ENCODE measurements around the gene MELK.
"Not testable (repeated sequence)": the region's sequence is repeated elsewhere in the genome, so short reads cannot be mapped to it uniquely, and the experiment has no call there.

Gene MELK

GRCh38 chr9:36548454-36548853, 24.2 kb upstream of the MELK start:
- no peak overlapping the region for H2AFZ ChIP-seq (ENCODE audit: low read depth, low read length)
- H3K9me3 ChIP-seq (ENCODE audit: insufficient read depth, low read length), result no peaks in the 10 kb centered on the region
- TF ChIP-seq, protein P1, sequence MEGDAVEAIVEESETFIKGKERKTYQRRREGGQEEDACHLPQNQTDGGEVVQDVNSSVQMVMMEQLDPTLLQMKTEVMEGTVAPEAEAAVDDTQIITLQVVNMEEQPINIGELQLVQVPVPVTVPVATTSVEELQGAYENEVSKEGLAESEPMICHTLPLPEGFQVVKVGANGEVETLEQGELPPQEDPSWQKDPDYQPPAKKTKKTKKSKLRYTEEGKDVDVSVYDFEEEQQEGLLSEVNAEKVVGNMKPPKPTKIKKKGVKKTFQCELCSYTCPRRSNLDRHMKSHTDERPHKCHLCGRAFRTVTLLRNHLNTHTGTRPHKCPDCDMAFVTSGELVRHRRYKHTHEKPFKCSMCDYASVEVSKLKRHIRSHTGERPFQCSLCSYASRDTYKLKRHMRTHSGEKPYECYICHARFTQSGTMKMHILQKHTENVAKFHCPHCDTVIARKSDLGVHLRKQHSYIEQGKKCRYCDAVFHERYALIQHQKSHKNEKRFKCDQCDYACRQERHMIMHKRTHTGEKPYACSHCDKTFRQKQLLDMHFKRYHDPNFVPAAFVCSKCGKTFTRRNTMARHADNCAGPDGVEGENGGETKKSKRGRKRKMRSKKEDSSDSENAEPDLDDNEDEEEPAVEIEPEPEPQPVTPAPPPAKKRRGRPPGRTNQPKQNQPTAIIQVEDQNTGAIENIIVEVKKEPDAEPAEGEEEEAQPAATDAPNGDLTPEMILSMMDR (IDR thresholded peaks at IDR 0.05; ENCODE audit: low read depth, low read length), result no peak
- no peak for TF ChIP-seq EZH2phosphoT487 (IDR thresholded peaks at IDR 0.05; ENCODE audit: low read depth)
- no peak overlapping the region for H3K27ac ChIP-seq (ENCODE audit: low read length)
- H3K79me2 ChIP-seq (ENCODE audit: low read length), result no peaks in the 10 kb centered on the region
- no peak overlapping the region for H3K4me2 ChIP-seq (ENCODE audit: low read length)
- H3K27me3 ChIP-seq (ENCODE audit: low read depth, low read length), result peaks cover 15% of the 10 kb centered on the region
- H3K4me3 ChIP-seq (ENCODE audit: low read length), result no peak overlapping the region
- H4K20me1 ChIP-seq (ENCODE audit: insufficient read depth, low read length), result no peaks in the 10 kb centered on the region
- H3K4me1 ChIP-seq (ENCODE audit: low read length), result peaks cover 11% of the 10 kb centered on the region
- no peaks in the 10 kb centered on the region for H3K36me3 ChIP-seq (replicated peaks; ENCODE audit: low read depth, low read length)
- no peak overlapping the region for H3K9ac ChIP-seq (ENCODE audit: low read length)

- no peaks in the 10 kb centered on the region for H3K79me2 ChIP-seq (ENCODE audit: low read length)
- no peaks in the 10 kb centered on the region for H4K20me1 ChIP-seq (ENCODE audit: insufficient read depth, low read length)
- H3K36me3 ChIP-seq (replicated peaks; ENCODE audit: low read depth, low read length), result no peaks in the 10 kb centered on the region
- no peak overlapping the region for H3K4me3 ChIP-seq (ENCODE audit: low read length)
- TF ChIP-seq, protein P1 (IDR thresholded peaks at IDR 0.05; ENCODE audit: low read depth, low read length), result no peak
- TF ChIP-seq EZH2phosphoT487 (IDR thresholded peaks at IDR 0.05; ENCODE audit: low read depth), result no peak
- H3K9me3 ChIP-seq (ENCODE audit: insufficient read depth, low read length), result no peaks in the 10 kb centered on the region
- peaks cover 11% of the 10 kb centered on the region for H3K4me1 ChIP-seq (ENCODE audit: low read length)
- peak overlapping the region; percentile 13; the same call in 1 of the 2 replicates for H3K4me2 ChIP-seq (ENCODE audit: low read length)
- H2AFZ ChIP-seq (ENCODE audit: low read depth, low read length), result no peak overlapping the region
- peaks cover 15% of the 10 kb centered on the region for H3K27me3 ChIP-seq (ENCODE audit: low read depth, low read length)
- H3K27ac ChIP-seq (ENCODE audit: low read length), result no peak overlapping the region
- H3K9ac ChIP-seq (ENCODE audit: low read length), result no peak overlapping the region
These were observed 22.6 kb upstream of the MELK start for GRCh38 chr9:36550135-36550534.

GRCh38 chr9:36550631-36551098, 22.0 kb upstream of the MELK start:
- H4K20me1 ChIP-seq (ENCODE audit: insufficient read depth, low read length); H3K27ac ChIP-seq (ENCODE audit: low read length); H2AFZ ChIP-seq (ENCODE audit: low read depth, low read length); H3K36me3 ChIP-seq (replicated peaks; ENCODE audit: low read depth, low read length); H3K9ac ChIP-seq (ENCODE audit: low read length); H3K79me2 ChIP-seq (ENCODE audit: low read length); H3K4me3 ChIP-seq (ENCODE audit: low read length); H3K9me3 ChIP-seq (ENCODE audit: insufficient read depth, low read length): not testable (repeated sequence)
- peaks cover 11% of the 10 kb centered on the region for H3K4me1 ChIP-seq (ENCODE audit: low read length)
- peaks cover 15% of the 10 kb centered on the region for H3K27me3 ChIP-seq (ENCODE audit: low read depth, low read length)
- H3K4me2 ChIP-seq (ENCODE audit: low read length), result peak overlapping the region; percentile 13; the same call in 1 of the 2 replicates

DNA sequence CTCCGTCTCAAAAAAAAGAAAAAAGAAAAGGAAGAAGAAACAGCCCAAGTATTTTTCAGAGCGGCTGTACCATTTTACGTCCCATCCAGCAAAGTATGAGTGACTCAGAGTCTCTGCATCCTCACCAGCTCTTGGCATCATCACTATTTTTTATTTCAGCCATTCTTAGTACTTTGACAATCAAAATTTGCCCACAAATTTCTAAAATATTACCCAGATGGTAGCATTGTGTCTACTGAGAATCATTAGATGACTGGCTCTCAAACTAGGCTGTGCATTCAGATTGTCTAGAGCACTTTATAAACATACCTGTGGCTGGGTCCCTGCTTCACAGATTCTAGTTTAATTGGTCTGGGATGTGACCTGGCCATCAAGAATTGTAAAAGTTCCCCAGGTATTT, 21.6 kb upstream of the MELK start:
- H2AFZ ChIP-seq (ENCODE audit: low read depth, low read length), result no peak overlapping the region
- peaks cover 11% of the 10 kb centered on the region for H3K4me1 ChIP-seq (ENCODE audit: low read length)
- H4K20me1 ChIP-seq (ENCODE audit: insufficient read depth, low read length), result no peaks in the 10 kb centered on the region
- H3K27ac ChIP-seq (ENCODE audit: low read length), result no peak overlapping the region
- no peak overlapping the region for H3K4me3 ChIP-seq (ENCODE audit: low read length)
- no peaks in the 10 kb centered on the region for H3K36me3 ChIP-seq (replicated peaks; ENCODE audit: low read depth, low read length)
- H3K4me2 ChIP-seq (ENCODE audit: low read length), result no peak overlapping the region
- H3K79me2 ChIP-seq (ENCODE audit: low read length), result no peaks in the 10 kb centered on the region
- TF ChIP-seq EZH2phosphoT487 (IDR thresholded peaks at IDR 0.05; ENCODE audit: low read depth), result no peak
- H3K27me3 ChIP-seq (ENCODE audit: low read depth, low read length), result peaks cover 15% of the 10 kb centered on the region
- no peak overlapping the region for H3K9ac ChIP-seq (ENCODE audit: low read length)
- no peaks in the 10 kb centered on the region for H3K9me3 ChIP-seq (ENCODE audit: insufficient read depth, low read length)

GRCh38 chr9:36551910-36552309, 20.8 kb upstream of the MELK start:
- TF ChIP-seq EZH2phosphoT487 (IDR thresholded peaks at IDR 0.05; ENCODE audit: low read depth), result no peak
- TF ChIP-seq, protein P1 (IDR thresholded peaks at IDR 0.05; ENCODE audit: low read depth, low read length), result no peak
- Histone ChIP-seq H3K4me3 (ENCODE audit: low read length) (no peak overlapping the region), H3K9ac (ENCODE audit: low read length) (no peak overlapping the region), H3K79me2 (ENCODE audit: low read length) (no peaks in the 10 kb centered on the region), H3K4me2 (ENCODE audit: low read length) (no peak overlapping the region), H3K27ac (ENCODE audit: low read length) (no peak overlapping the region), H2AFZ (ENCODE audit: low read depth, low read length) (no peak overlapping the region), H3K36me3 (replicated peaks; ENCODE audit: low read depth, low read length) (no peaks in the 10 kb centered on the region), H3K4me1 (ENCODE audit: low read length) (peaks cover 11% of the 10 kb centered on the region), H4K20me1 (ENCODE audit: insufficient read depth, low read length) (no peaks in the 10 kb centered on the region), H3K27me3 (ENCODE audit: low read depth, low read length) (peaks cover 15% of the 10 kb centered on the region), H3K9me3 (ENCODE audit: insufficient read depth, low read length) (no peaks in the 10 kb centered on the region)
